SK-N-SH (cell line): ENCODE results near the gene CFDP1. TPM values are rescaled to one million over a fixed set of nuclear protein-coding genes. Genes with fewer than 3 reads are reported as not detected.

Source experiments
- CTCF ChIA-PET: fragments of 300-600, 350-600 bp; formaldehyde crosslinking; extraction: SDS; loops from one replicate; lab custom pipeline; 2021; lab: Yijun Ruan, JAX
- POLR2A ChIA-PET: fragments of 350-600 bp; sonication (Branson Sonifier 250); formaldehyde crosslinking; extraction: SDS; loops from one replicate; lab custom pipeline; 2020; ENCODE audit warnings: antibody characterized with exemption, inconsistent platforms; lab: Yijun Ruan, JAX
- DNase-seq: peaks from one replicate; pipeline ENCODE4 v3.0.0; 2012
- H2AFZ ChIP-seq: fragments of 200-600 bp; sonication (generic); 2 replicates; pipeline ENCODE4 v1.8.1; 2016; ENCODE audit warnings: antibody characterized with exemption, mild to moderate bottlenecking, low read depth
- H3F3A ChIP-seq: fragments of 200-600 bp; sonication (generic); replicated peaks from 2 replicates; pipeline ENCODE3; 2016; ENCODE audit warnings: antibody characterized with exemption, mild to moderate bottlenecking; ENCODE audit not compliant: insufficient read depth
- H3K27ac ChIP-seq, 2 experiments: fragments of 200-500 bp in 1 of 2; fragments of 200-600 bp in 1 of 2; sonication (Bioruptor generic) in 1 of 2; sonication (generic), shearing (Covaris generic) in 1 of 2; 2 replicates each; pipeline versions ENCODE4 v1.5.1 to v1.6.1; 2014 to 2016; ENCODE audit warnings: low read depth in 2 of 2, inconsistent platforms in 1 of 2, low read length in 1 of 2, mild to moderate bottlenecking in 1 of 2, mixed read lengths in 1 of 2
- H3K27me3 ChIP-seq: fragments of 200-600 bp; sonication (generic), shearing (Covaris generic); 2 replicates; pipeline ENCODE4 v1.6.1; 2016; ENCODE audit warnings: mixed run types; ENCODE audit not compliant: insufficient read depth
- H3K36me3 ChIP-seq, 2 experiments: fragments of 200-500 bp in 1 of 2; fragments of 200-600 bp in 1 of 2; sonication (Bioruptor generic) in 1 of 2; sonication (generic) in 1 of 2; replicated peaks in 1 of 2; 2 replicates each; pipeline versions ENCODE3 to v1.5.1; 2014 to 2016; ENCODE audit warnings: low read length in 1 of 2, mild to moderate bottlenecking in 1 of 2; ENCODE audit not compliant: insufficient read depth in 2 of 2, control insufficient read depth in 1 of 2
- H3K4me1 ChIP-seq, 2 experiments: fragments of 200-500 bp in 1 of 2; fragments of 200-600 bp in 1 of 2; sonication (Bioruptor generic) in 1 of 2; sonication (generic), shearing (Covaris generic) in 1 of 2; 2 replicates each; pipeline versions ENCODE4 v1.5.1 to v1.6.1; 2014 to 2016; ENCODE audit warnings: low read depth in 1 of 2, low read length in 1 of 2, mixed run types in 1 of 2; ENCODE audit not compliant: insufficient read depth in 2 of 2, control insufficient read depth in 1 of 2
- H3K4me2 ChIP-seq: fragments of 200-600 bp; sonication (generic), shearing (Covaris generic); 2 replicates; pipeline ENCODE4 v1.6.1; 2017; ENCODE audit warnings: mixed run types
- H3K4me3 ChIP-seq, 2 experiments: fragments of 200-500 bp in 1 of 2; fragments of 200-600 bp in 1 of 2; sonication (Bioruptor generic) in 1 of 2; sonication (generic), shearing (Covaris generic) in 1 of 2; 2 replicates each; pipeline versions ENCODE4 v1.5.1 to v1.8.1; 2014 to 2016; ENCODE audit warnings: low read depth in 2 of 2, inconsistent platforms in 1 of 2, low read length in 1 of 2, mild to moderate bottlenecking in 1 of 2, mixed read lengths in 1 of 2, moderate library complexity in 1 of 2
- H3K79me2 ChIP-seq: fragments of 200-600 bp; sonication (generic); 2 replicates; pipeline ENCODE4 v1.8.1; 2017; ENCODE audit warnings: mild to moderate bottlenecking; ENCODE audit not compliant: insufficient read depth
- H3K9ac ChIP-seq: fragments of 200-600 bp; sonication (generic); 2 replicates; pipeline ENCODE4 v1.6.1; 2017; ENCODE audit warnings: mixed run types
- H3K9me2 ChIP-seq: fragments of 200-600 bp; sonication (generic); 2 replicates; pipeline ENCODE4 v1.6.1; 2017; ENCODE audit warnings: mixed run types
- H3K9me3 ChIP-seq: fragments of 200-600 bp; sonication (generic); 2 replicates; pipeline ENCODE4 v1.6.1; 2017; ENCODE audit warnings: mixed run types, mild to moderate bottlenecking, moderate library complexity
- H4K20me1 ChIP-seq: fragments of 200-600 bp; sonication (generic); 2 replicates; pipeline ENCODE4 v1.6.1; 2017; ENCODE audit warnings: mild to moderate bottlenecking, mixed run types; ENCODE audit not compliant: insufficient read depth
- CHD2 ChIP-seq: fragments of 150-350 bp; IDR thresholded peaks from 2 replicates; pipeline ENCODE4 v1.6.1; 2018; ENCODE audit warnings: low read length; ENCODE audit not compliant: partially characterized antibody
- ELF1 ChIP-seq: IDR thresholded peaks from 2 replicates; pipeline ENCODE4 v1.4.0; 2012
- EP300 ChIP-seq, 2 experiments: IDR thresholded peaks; 2 replicates each; pipeline versions ENCODE4 v1.4.0 to v1.6.1; 2012; ENCODE audit warnings: borderline replicate concordance in 1 of 2, low read depth in 1 of 2, low read length in 1 of 2
- EZH2phosphoT487 ChIP-seq: fragments of 200-600 bp; sonication (generic); IDR thresholded peaks from 2 replicates; pipeline ENCODE4 v1.6.1; 2017; ENCODE audit warnings: low read depth, mixed run types, mild to moderate bottlenecking, antibody characterized with exemption, moderate library complexity, borderline replicate concordance
- FOSL2 ChIP-seq: IDR thresholded peaks from 2 replicates; pipeline ENCODE4 v1.4.0; 2012; ENCODE audit warnings: low read depth, mild to moderate bottlenecking, moderate library complexity, borderline replicate concordance
- FOXM1 ChIP-seq: IDR thresholded peaks from 2 replicates; pipeline ENCODE4 v1.4.0; 2012; ENCODE audit warnings: low read depth, mild to moderate bottlenecking
- GABPA ChIP-seq: IDR thresholded peaks from 2 replicates; pipeline ENCODE4 v1.4.0; 2012; ENCODE audit warnings: low read depth, mild to moderate bottlenecking
- JUND ChIP-seq: IDR thresholded peaks from 2 replicates; pipeline ENCODE4 v1.4.0; 2012
- MAX ChIP-seq: IDR thresholded peaks from 2 replicates; pipeline ENCODE4 v1.4.0; 2012; ENCODE audit warnings: low read depth
- MXI1 ChIP-seq: IDR thresholded peaks from 2 replicates; pipeline ENCODE4 v1.6.1; 2012; ENCODE audit warnings: mild to moderate bottlenecking, low read depth, low read length, improper control_type of control experiment
- NRF1 ChIP-seq: IDR thresholded peaks from 2 replicates; pipeline ENCODE4 v1.6.1; 2012; ENCODE audit warnings: low read depth, mild to moderate bottlenecking, low read length
- PBX3 ChIP-seq: IDR thresholded peaks from 2 replicates; pipeline ENCODE4; 2012
- POLR2AphosphoS5 ChIP-seq: IDR thresholded peaks from 2 replicates; pipeline ENCODE4 v1.6.1; 2012; ENCODE audit warnings: low read depth, low read length
- RAD21 ChIP-seq: IDR thresholded peaks from 2 replicates; pipeline ENCODE4 v1.6.1; 2012; ENCODE audit warnings: mild to moderate bottlenecking, low read length
- RCOR1 ChIP-seq: fragments of 150-350 bp; IDR thresholded peaks from 2 replicates; pipeline ENCODE4 v1.6.1; 2017; ENCODE audit warnings: antibody characterized with exemption, low read length
- REST ChIP-seq: IDR thresholded peaks from 2 replicates; pipeline ENCODE4 v1.6.1; 2012; ENCODE audit warnings: mild to moderate bottlenecking, low read depth, low read length, moderate library complexity
- RFX5 ChIP-seq: IDR thresholded peaks from 2 replicates; pipeline ENCODE4 v1.6.1; 2012; ENCODE audit warnings: mild to moderate bottlenecking, improper control_type of control experiment, low read length
- TAF1 ChIP-seq: IDR thresholded peaks from 2 replicates; pipeline ENCODE4 v1.6.1; 2012; ENCODE audit warnings: low read depth, mild to moderate bottlenecking, low read length, moderate library complexity, borderline replicate concordance
- TEAD4 ChIP-seq: IDR thresholded peaks from 2 replicates; pipeline ENCODE4 v1.4.0; 2012; ENCODE audit warnings: mild to moderate bottlenecking, borderline replicate concordance; ENCODE audit not compliant: insufficient read depth
- ZBTB33 ChIP-seq: IDR thresholded peaks from 2 replicates; pipeline ENCODE4 v1.4.0; 2012; ENCODE audit warnings: low read depth, borderline replicate concordance
- WGBS: methylation state at CpG from one replicate; pipeline ENCODE4 v1.1.6; 2017; ENCODE audit warnings: low lambda C conversion rate; 5-methylcytosine and 5-hydroxymethylcytosine counted together
- polyA plus RNA-seq, 3 experiments: library from polyadenylated mRNA; depleted of rRNA; stranded (reverse); fragments of >200 nt; gene quantifications; 2 replicates each; pipeline ENCODE4 v1.2.3, GENCODE V29; 2012

Gene CFDP1
- polyA plus RNA-seq, 1 of the 3 experiments (the other 2 are of a cell fraction): 46.0 TPM

GRCh38 chr16:75296606-75297005 is 136.7 kb downstream of the CFDP1 start:
- Histone ChIP-seq H3K9me3 (no peaks in the 10 kb centered on the region), H3K27ac (peak overlapping the region in 1 of 2 experiments; percentile 96; a peak in 2 of 4 replicates), H2AFZ (no peak overlapping the region), H3K4me2 (no peak overlapping the region)
- POLR2A ChIA-PET: no interaction called here
- TF ChIP-seq GABPA (no peak), REST (no peak), TAF1 (no peak), RCOR1 (peak; percentile 77), ZBTB33 (no peak), EZH2phosphoT487 (no peak), MAX (no peak), MXI1 (0 out of 2 replicates have a peak, but pooled peaks have one; percentile 60), TEAD4 (no peak), CHD2 (peak; percentile 67), PBX3 (no peak), ELF1 (no peak), FOSL2 (no peak), JUND (no peak), EP300 (IDR thresholded peaks at IDR 0.05; ENCODE audit: borderline replicate concordance in 1 of 2, low read depth in 1 of 2, low read length in 1 of 2) (peak in 1 of 2 experiments; percentile 68; a peak in 2 of 4 replicates), FOXM1 (no peak), POLR2AphosphoS5 (no peak), RAD21 (peak; percentile 21), NRF1 (no peak), RFX5 (no peak)
- TF ChIP-seq, all 33 proteins: peak for 5
- Histone ChIP-seq H4K20me1 (no peaks in the 10 kb centered on the region), H3F3A (no peaks in the 10 kb centered on the region), H3K27me3 (no peaks in the 10 kb centered on the region), H3K79me2 (no peaks in the 10 kb centered on the region), H3K4me1 (peaks cover 18 to 40% of the 10 kb centered on the region in 2 experiments; a peak in 3 of 4 replicates), H3K36me3 (peaks cover 28 to 38% of the 10 kb centered on the region in 2 experiments), H3K9me2 (no peaks in the 10 kb centered on the region), H3K4me3 (no peak overlapping the region), H3K9ac (no peak overlapping the region)
- DNase-seq: peak; percentile 63
- CTCF ChIA-PET: interaction anchor here (1.4 to 2.0 kb wide), 3 partner anchors 63 to 97 kb away, joined by 3 to 8 read pairs (median 7); no protein-coding TSS in a partner anchor
- WGBS: 62% methylated on average over 1 of the region's 1 CpG
